ENCODE measurements around the gene E4F1.
"Not testable (repeated sequence)": the region's sequence is repeated elsewhere in the genome, so short reads cannot be mapped to it uniquely, and the experiment has no call there.

The E4F1 gene

GRCh38 chr16:2189252-2189893 lies 34.0 kb upstream of the E4F1 start:
- DNase-seq, result no peak

- no peak for DNase-seq
Observed at GRCh38 chr16:2190002-2190658, 33.3 kb upstream of the E4F1 start.

GRCh38 chr16:2190659-2191445 lies 32.5 kb upstream of the E4F1 start:
- no peak for DNase-seq

- DNase-seq, result no peak
Observed at GRCh38 chr16:2191446-2191706, 32.0 kb upstream of the E4F1 start.

- DNase-seq, result no peak
Observed at GRCh38 chr16:2194166-2194834, 29.1 kb upstream of the E4F1 start.

GRCh38 chr16:2194852-2195321 lies 28.5 kb upstream of the E4F1 start:
- peak; percentile 15 for DNase-seq

GRCh38 chr16:2195322-2196161 lies 27.8 kb upstream of the E4F1 start:
- no peak for DNase-seq

- no peak for DNase-seq
Observed at GRCh38 chr16:2196162-2196980, 27.0 kb upstream of the E4F1 start, which contains the start of gene CASKIN1. Gene CASKIN1, minus strand, starts transcription at chr16:2196605. Its CDS starts 173 bp downstream, at chr16:2196432.

GRCh38 chr16:2196981-2197511 lies 26.3 kb upstream of the E4F1 start:
- DNase-seq, result no peak

GRCh38 chr16:2197765-2198164 lies 25.6 kb upstream of the E4F1 start:
- DNase-seq, result no peak

GRCh38 chr16:2198283-2198682 lies 25.1 kb upstream of the E4F1 start:
- DNase-seq, result no peak

- no peak for DNase-seq
Observed at GRCh38 chr16:2199095-2199494, 24.3 kb upstream of the E4F1 start.

GRCh38 chr16:2199621-2200139 lies 23.7 kb upstream of the E4F1 start:
- DNase-seq, result no peak

GRCh38 chr16:2200313-2200712 lies 23.1 kb upstream of the E4F1 start:
- no peak for DNase-seq

- DNase-seq, result not testable (repeated sequence)
Observed at GRCh38 chr16:2203119-2203688, 20.2 kb upstream of the E4F1 start.

GRCh38 chr16:2204416-2205103 lies 18.8 kb upstream of the E4F1 start:
- DNase-seq, result no peak

- peak; percentile 83 for DNase-seq
Observed at GRCh38 chr16:2205104-2205966, 18.1 kb upstream of the E4F1 start, which contains the start of gene MLST8. Gene MLST8, plus strand, starts transcription at chr16:2205454. Its CDS starts 632 bp downstream, at chr16:2206086.

GRCh38 chr16:2205967-2206313 lies 17.5 kb upstream of the E4F1 start:
- no peak for DNase-seq

- no peak for DNase-seq
Observed at GRCh38 chr16:2206420-2206779, 17.0 kb upstream of the E4F1 start.
